SK-N-SH (cell line): ENCODE measurements around the gene ZNF622. TPM values are rescaled to one million over a fixed set of nuclear protein-coding genes. Genes with fewer than 3 reads are reported as not detected.

Source experiments
- CTCF ChIA-PET: fragments of 300-600, 350-600 bp; formaldehyde crosslinking; extraction: SDS; loops from one replicate; lab custom pipeline; 2021; lab: Yijun Ruan, JAX
- POLR2A ChIA-PET: fragments of 350-600 bp; sonication (Branson Sonifier 250); formaldehyde crosslinking; extraction: SDS; loops from one replicate; lab custom pipeline; 2020; ENCODE audit warnings: antibody characterized with exemption, inconsistent platforms; lab: Yijun Ruan, JAX
- DNase-seq: peaks from one replicate; pipeline ENCODE4 v3.0.0; 2012
- H2AFZ ChIP-seq: fragments of 200-600 bp; sonication (generic); 2 replicates; pipeline ENCODE4 v1.8.1; 2016; ENCODE audit warnings: antibody characterized with exemption, mild to moderate bottlenecking, low read depth
- H3F3A ChIP-seq: fragments of 200-600 bp; sonication (generic); replicated peaks from 2 replicates; pipeline ENCODE3; 2016; ENCODE audit warnings: antibody characterized with exemption, mild to moderate bottlenecking; ENCODE audit not compliant: insufficient read depth
- H3K27ac ChIP-seq, 2 experiments: fragments of 200-500 bp in 1 of 2; fragments of 200-600 bp in 1 of 2; sonication (Bioruptor generic) in 1 of 2; sonication (generic), shearing (Covaris generic) in 1 of 2; 2 replicates each; pipeline versions ENCODE4 v1.5.1 to v1.6.1; 2014 to 2016; ENCODE audit warnings: low read depth in 2 of 2, inconsistent platforms in 1 of 2, low read length in 1 of 2, mild to moderate bottlenecking in 1 of 2, mixed read lengths in 1 of 2
- H3K27me3 ChIP-seq: fragments of 200-600 bp; sonication (generic), shearing (Covaris generic); 2 replicates; pipeline ENCODE4 v1.6.1; 2016; ENCODE audit warnings: mixed run types; ENCODE audit not compliant: insufficient read depth
- H3K36me3 ChIP-seq, 2 experiments: fragments of 200-500 bp in 1 of 2; fragments of 200-600 bp in 1 of 2; sonication (Bioruptor generic) in 1 of 2; sonication (generic) in 1 of 2; replicated peaks in 1 of 2; 2 replicates each; pipeline versions ENCODE3 to v1.5.1; 2014 to 2016; ENCODE audit warnings: low read length in 1 of 2, mild to moderate bottlenecking in 1 of 2; ENCODE audit not compliant: insufficient read depth in 2 of 2, control insufficient read depth in 1 of 2
- H3K4me1 ChIP-seq, 2 experiments: fragments of 200-500 bp in 1 of 2; fragments of 200-600 bp in 1 of 2; sonication (Bioruptor generic) in 1 of 2; sonication (generic), shearing (Covaris generic) in 1 of 2; 2 replicates each; pipeline versions ENCODE4 v1.5.1 to v1.6.1; 2014 to 2016; ENCODE audit warnings: low read depth in 1 of 2, low read length in 1 of 2, mixed run types in 1 of 2; ENCODE audit not compliant: insufficient read depth in 2 of 2, control insufficient read depth in 1 of 2
- H3K4me2 ChIP-seq: fragments of 200-600 bp; sonication (generic), shearing (Covaris generic); 2 replicates; pipeline ENCODE4 v1.6.1; 2017; ENCODE audit warnings: mixed run types
- H3K4me3 ChIP-seq, 2 experiments: fragments of 200-500 bp in 1 of 2; fragments of 200-600 bp in 1 of 2; sonication (Bioruptor generic) in 1 of 2; sonication (generic), shearing (Covaris generic) in 1 of 2; 2 replicates each; pipeline versions ENCODE4 v1.5.1 to v1.8.1; 2014 to 2016; ENCODE audit warnings: low read depth in 2 of 2, inconsistent platforms in 1 of 2, low read length in 1 of 2, mild to moderate bottlenecking in 1 of 2, mixed read lengths in 1 of 2, moderate library complexity in 1 of 2
- H3K79me2 ChIP-seq: fragments of 200-600 bp; sonication (generic); 2 replicates; pipeline ENCODE4 v1.8.1; 2017; ENCODE audit warnings: mild to moderate bottlenecking; ENCODE audit not compliant: insufficient read depth
- H3K9ac ChIP-seq: fragments of 200-600 bp; sonication (generic); 2 replicates; pipeline ENCODE4 v1.6.1; 2017; ENCODE audit warnings: mixed run types
- H3K9me2 ChIP-seq: fragments of 200-600 bp; sonication (generic); 2 replicates; pipeline ENCODE4 v1.6.1; 2017; ENCODE audit warnings: mixed run types
- H3K9me3 ChIP-seq: fragments of 200-600 bp; sonication (generic); 2 replicates; pipeline ENCODE4 v1.6.1; 2017; ENCODE audit warnings: mixed run types, mild to moderate bottlenecking, moderate library complexity
- H4K20me1 ChIP-seq: fragments of 200-600 bp; sonication (generic); 2 replicates; pipeline ENCODE4 v1.6.1; 2017; ENCODE audit warnings: mild to moderate bottlenecking, mixed run types; ENCODE audit not compliant: insufficient read depth
- CHD2 ChIP-seq: fragments of 150-350 bp; IDR thresholded peaks from 2 replicates; pipeline ENCODE4 v1.6.1; 2018; ENCODE audit warnings: low read length; ENCODE audit not compliant: partially characterized antibody
- FOXM1 ChIP-seq: IDR thresholded peaks from 2 replicates; pipeline ENCODE4 v1.4.0; 2012; ENCODE audit warnings: low read depth, mild to moderate bottlenecking
- GABPA ChIP-seq: IDR thresholded peaks from 2 replicates; pipeline ENCODE4 v1.4.0; 2012; ENCODE audit warnings: low read depth, mild to moderate bottlenecking
- GATA2 ChIP-seq: sonication (generic); formaldehyde crosslinking; IDR thresholded peaks from 2 replicates; pipeline ENCODE4 v1.5.0; 2020; ENCODE audit warnings: mild to moderate bottlenecking, missing genetic modification reagents
- JUND ChIP-seq: IDR thresholded peaks from 2 replicates; pipeline ENCODE4 v1.4.0; 2012
- MXI1 ChIP-seq: IDR thresholded peaks from 2 replicates; pipeline ENCODE4 v1.6.1; 2012; ENCODE audit warnings: mild to moderate bottlenecking, low read depth, low read length, improper control_type of control experiment
- RAD21 ChIP-seq: IDR thresholded peaks from 2 replicates; pipeline ENCODE4 v1.6.1; 2012; ENCODE audit warnings: mild to moderate bottlenecking, low read length
- RCOR1 ChIP-seq: fragments of 150-350 bp; IDR thresholded peaks from 2 replicates; pipeline ENCODE4 v1.6.1; 2017; ENCODE audit warnings: antibody characterized with exemption, low read length
- RFX5 ChIP-seq: IDR thresholded peaks from 2 replicates; pipeline ENCODE4 v1.6.1; 2012; ENCODE audit warnings: mild to moderate bottlenecking, improper control_type of control experiment, low read length
- SMC3 ChIP-seq: IDR thresholded peaks from 2 replicates; pipeline ENCODE4 v1.6.1; 2012; ENCODE audit warnings: low read depth, low read length, improper control_type of control experiment
- TAF1 ChIP-seq: IDR thresholded peaks from 2 replicates; pipeline ENCODE4 v1.6.1; 2012; ENCODE audit warnings: low read depth, mild to moderate bottlenecking, low read length, moderate library complexity, borderline replicate concordance
- TEAD4 ChIP-seq: IDR thresholded peaks from 2 replicates; pipeline ENCODE4 v1.4.0; 2012; ENCODE audit warnings: mild to moderate bottlenecking, borderline replicate concordance; ENCODE audit not compliant: insufficient read depth
- WGBS: methylation state at CpG from one replicate; pipeline ENCODE4 v1.1.6; 2017; ENCODE audit warnings: low lambda C conversion rate; 5-methylcytosine and 5-hydroxymethylcytosine counted together
- polyA plus RNA-seq, 3 experiments: library from polyadenylated mRNA; depleted of rRNA; stranded (reverse); fragments of >200 nt; gene quantifications; 2 replicates each; pipeline ENCODE4 v1.2.3, GENCODE V29; 2012
- TF ChIP-seq, protein P1 (sequence below): IDR thresholded peaks from 2 replicates; pipeline ENCODE4; 2012
- TF ChIP-seq, protein P2 (sequence below): fragments of 150-350 bp; IDR thresholded peaks from 2 replicates; pipeline ENCODE4 v1.6.1; 2017; ENCODE audit warnings: antibody characterized with exemption, low read length, low read depth, borderline replicate concordance
- TF ChIP-seq, protein P3 (sequence below): IDR thresholded peaks from 2 replicates; pipeline ENCODE4 v1.6.1; 2012; ENCODE audit warnings: mild to moderate bottlenecking, low read depth, low read length, moderate library complexity
- TF ChIP-seq, protein P4 (sequence below): IDR thresholded peaks from 2 replicates; pipeline ENCODE4 v1.4.0; 2012; ENCODE audit warnings: low read depth, borderline replicate concordance
- TF ChIP-seq, protein P5 (sequence below): IDR thresholded peaks from 2 replicates; pipeline ENCODE4 v1.4.0; 2012; ENCODE audit warnings: low read depth
- TF ChIP-seq, protein P6 (sequence below): IDR thresholded peaks from 2 replicates; pipeline ENCODE4 v1.4.0; 2012; ENCODE audit warnings: low read depth, borderline replicate concordance

Gene ZNF622
- polyA plus RNA-seq, 1 of the 3 experiments (the other 2 are of a cell fraction): 20.0 TPM

DNA sequence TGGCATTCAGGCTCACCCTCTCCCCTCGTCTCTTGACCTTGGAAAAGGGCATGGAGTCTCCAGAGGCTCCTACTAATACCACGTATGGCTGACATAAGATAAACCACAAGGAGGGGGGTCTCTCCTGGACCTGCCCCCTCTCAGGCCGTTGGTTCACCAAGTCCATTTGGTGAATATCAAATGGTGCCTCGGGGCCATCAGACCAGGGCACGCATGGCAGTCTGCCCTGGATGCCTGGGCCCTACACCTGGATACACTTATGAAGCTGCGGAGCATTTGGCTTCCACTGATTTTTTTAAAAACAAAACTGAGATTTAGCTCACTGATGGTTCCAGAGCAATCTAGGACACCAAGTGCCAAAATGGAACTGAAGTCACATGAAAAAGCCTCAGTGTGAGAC lies 40.3 kb upstream of the ZNF622 start:
- Histone ChIP-seq H3K27me3 (no peaks in the 10 kb centered on the region), H3K4me2 (no peak overlapping the region), H3F3A (no peaks in the 10 kb centered on the region), H3K27ac (no peak overlapping the region), H3K9me3 (no peaks in the 10 kb centered on the region), H3K36me3 (no peaks in the 10 kb centered on the region), H3K79me2 (no peaks in the 10 kb centered on the region), H3K4me3 (no peak overlapping the region), H4K20me1 (no peaks in the 10 kb centered on the region), H3K9ac (no peak overlapping the region), H3K9me2 (no peaks in the 10 kb centered on the region), H3K4me1 (peaks cover 0 to 2% of the 10 kb centered on the region in 2 experiments; a peak in 1 of 4 replicates), H2AFZ (no peak overlapping the region)
- POLR2A ChIA-PET: no interaction called here
- no peak for TF ChIP-seq FOXM1
- no peak for DNase-seq
- CTCF ChIA-PET: interaction anchor here (2.2 kb wide), 1 partner anchor 160 kb away, joined by 10 read pairs; no protein-coding TSS in a partner anchor
- WGBS: 60% methylated on average over 6 of the region's 6 CpGs

DNA sequence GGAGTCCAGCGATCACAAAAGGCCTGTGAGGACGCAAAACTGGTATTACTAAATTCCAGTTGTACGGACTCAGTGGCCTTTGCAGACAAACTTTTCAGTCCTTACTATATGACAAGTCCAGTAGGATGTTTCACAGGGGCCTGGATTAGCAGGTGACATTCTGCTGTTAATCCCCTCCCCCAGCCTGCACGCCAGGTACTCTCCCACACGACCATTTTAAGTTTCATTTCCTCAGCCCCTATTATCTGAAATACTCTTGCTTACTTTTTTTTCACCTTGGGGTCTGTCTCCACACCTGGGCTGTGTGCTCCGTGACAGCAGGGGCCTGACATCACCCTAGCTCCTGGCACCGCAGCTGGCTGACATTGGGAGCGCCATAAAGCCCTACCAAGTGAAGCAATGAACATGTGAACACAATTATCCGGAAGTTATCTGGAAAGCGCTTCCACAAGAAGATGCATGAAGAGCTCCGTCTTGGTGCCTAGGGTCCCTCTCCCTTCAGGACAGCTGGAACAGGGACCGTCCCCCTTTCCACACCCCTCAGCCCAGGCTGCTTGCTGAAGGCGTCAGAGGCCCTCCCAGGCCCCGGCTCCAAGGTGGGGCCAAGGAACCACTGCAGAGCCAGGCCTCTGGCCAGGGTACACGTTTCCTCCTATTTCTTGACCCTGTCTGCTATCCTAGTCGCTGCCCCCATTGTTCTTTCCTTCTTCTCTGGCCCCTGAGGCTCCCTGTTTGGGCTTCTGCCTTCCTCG lies 39.7 kb upstream of the ZNF622 start:
- H3K4me3 ChIP-seq: no peak overlapping the region
- WGBS: 71% methylated on average over 17 of the region's 17 CpGs
- H3K27ac ChIP-seq: no peak overlapping the region
- H3F3A ChIP-seq: no peaks in the 10 kb centered on the region
- ChIA-PET CTCF (interaction anchor here (0.6 to 2.2 kb wide), 2 partner anchors 161 to 1964 kb away, joined by 3 to 10 read pairs; no protein-coding TSS in a partner anchor), POLR2A (no interaction called here)
- H3K9me3 ChIP-seq: no peaks in the 10 kb centered on the region
- H2AFZ ChIP-seq: no peak overlapping the region
- DNase-seq: no peak
- H3K27me3 ChIP-seq: no peaks in the 10 kb centered on the region
- H3K79me2 ChIP-seq: no peaks in the 10 kb centered on the region
- no peaks in the 10 kb centered on the region for H3K36me3 ChIP-seq
- H3K9ac ChIP-seq: no peak overlapping the region
- no peaks in the 10 kb centered on the region for H4K20me1 ChIP-seq
- H3K4me2 ChIP-seq: no peak overlapping the region
- H3K9me2 ChIP-seq: no peaks in the 10 kb centered on the region
- peaks cover 0 to 2% of the 10 kb centered on the region in 2 experiments; a peak in 1 of 4 replicates for H3K4me1 ChIP-seq
- TF ChIP-seq RCOR1: no peak
- TF ChIP-seq JUND: no peak
- TF ChIP-seq, protein P1, sequence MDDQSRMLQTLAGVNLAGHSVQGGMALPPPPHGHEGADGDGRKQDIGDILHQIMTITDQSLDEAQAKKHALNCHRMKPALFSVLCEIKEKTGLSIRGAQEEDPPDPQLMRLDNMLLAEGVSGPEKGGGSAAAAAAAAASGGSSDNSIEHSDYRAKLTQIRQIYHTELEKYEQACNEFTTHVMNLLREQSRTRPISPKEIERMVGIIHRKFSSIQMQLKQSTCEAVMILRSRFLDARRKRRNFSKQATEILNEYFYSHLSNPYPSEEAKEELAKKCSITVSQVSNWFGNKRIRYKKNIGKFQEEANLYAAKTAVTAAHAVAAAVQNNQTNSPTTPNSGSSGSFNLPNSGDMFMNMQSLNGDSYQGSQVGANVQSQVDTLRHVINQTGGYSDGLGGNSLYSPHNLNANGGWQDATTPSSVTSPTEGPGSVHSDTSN: no peak
- TF ChIP-seq, protein P2, sequence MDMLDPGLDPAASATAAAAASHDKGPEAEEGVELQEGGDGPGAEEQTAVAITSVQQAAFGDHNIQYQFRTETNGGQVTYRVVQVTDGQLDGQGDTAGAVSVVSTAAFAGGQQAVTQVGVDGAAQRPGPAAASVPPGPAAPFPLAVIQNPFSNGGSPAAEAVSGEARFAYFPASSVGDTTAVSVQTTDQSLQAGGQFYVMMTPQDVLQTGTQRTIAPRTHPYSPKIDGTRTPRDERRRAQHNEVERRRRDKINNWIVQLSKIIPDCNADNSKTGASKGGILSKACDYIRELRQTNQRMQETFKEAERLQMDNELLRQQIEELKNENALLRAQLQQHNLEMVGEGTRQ: no peak
- TF ChIP-seq, protein P3, sequence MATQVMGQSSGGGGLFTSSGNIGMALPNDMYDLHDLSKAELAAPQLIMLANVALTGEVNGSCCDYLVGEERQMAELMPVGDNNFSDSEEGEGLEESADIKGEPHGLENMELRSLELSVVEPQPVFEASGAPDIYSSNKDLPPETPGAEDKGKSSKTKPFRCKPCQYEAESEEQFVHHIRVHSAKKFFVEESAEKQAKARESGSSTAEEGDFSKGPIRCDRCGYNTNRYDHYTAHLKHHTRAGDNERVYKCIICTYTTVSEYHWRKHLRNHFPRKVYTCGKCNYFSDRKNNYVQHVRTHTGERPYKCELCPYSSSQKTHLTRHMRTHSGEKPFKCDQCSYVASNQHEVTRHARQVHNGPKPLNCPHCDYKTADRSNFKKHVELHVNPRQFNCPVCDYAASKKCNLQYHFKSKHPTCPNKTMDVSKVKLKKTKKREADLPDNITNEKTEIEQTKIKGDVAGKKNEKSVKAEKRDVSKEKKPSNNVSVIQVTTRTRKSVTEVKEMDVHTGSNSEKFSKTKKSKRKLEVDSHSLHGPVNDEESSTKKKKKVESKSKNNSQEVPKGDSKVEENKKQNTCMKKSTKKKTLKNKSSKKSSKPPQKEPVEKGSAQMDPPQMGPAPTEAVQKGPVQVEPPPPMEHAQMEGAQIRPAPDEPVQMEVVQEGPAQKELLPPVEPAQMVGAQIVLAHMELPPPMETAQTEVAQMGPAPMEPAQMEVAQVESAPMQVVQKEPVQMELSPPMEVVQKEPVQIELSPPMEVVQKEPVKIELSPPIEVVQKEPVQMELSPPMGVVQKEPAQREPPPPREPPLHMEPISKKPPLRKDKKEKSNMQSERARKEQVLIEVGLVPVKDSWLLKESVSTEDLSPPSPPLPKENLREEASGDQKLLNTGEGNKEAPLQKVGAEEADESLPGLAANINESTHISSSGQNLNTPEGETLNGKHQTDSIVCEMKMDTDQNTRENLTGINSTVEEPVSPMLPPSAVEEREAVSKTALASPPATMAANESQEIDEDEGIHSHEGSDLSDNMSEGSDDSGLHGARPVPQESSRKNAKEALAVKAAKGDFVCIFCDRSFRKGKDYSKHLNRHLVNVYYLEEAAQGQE: no peak
- no peak for TF ChIP-seq SMC3
- TF ChIP-seq, protein P4, sequence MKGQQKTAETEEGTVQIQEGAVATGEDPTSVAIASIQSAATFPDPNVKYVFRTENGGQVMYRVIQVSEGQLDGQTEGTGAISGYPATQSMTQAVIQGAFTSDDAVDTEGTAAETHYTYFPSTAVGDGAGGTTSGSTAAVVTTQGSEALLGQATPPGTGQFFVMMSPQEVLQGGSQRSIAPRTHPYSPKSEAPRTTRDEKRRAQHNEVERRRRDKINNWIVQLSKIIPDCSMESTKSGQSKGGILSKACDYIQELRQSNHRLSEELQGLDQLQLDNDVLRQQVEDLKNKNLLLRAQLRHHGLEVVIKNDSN: no peak
- TF ChIP-seq, protein P5, sequence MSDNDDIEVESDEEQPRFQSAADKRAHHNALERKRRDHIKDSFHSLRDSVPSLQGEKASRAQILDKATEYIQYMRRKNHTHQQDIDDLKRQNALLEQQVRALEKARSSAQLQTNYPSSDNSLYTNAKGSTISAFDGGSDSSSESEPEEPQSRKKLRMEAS: no peak
- TF ChIP-seq FOXM1: no peak
- TF ChIP-seq, protein P6, sequence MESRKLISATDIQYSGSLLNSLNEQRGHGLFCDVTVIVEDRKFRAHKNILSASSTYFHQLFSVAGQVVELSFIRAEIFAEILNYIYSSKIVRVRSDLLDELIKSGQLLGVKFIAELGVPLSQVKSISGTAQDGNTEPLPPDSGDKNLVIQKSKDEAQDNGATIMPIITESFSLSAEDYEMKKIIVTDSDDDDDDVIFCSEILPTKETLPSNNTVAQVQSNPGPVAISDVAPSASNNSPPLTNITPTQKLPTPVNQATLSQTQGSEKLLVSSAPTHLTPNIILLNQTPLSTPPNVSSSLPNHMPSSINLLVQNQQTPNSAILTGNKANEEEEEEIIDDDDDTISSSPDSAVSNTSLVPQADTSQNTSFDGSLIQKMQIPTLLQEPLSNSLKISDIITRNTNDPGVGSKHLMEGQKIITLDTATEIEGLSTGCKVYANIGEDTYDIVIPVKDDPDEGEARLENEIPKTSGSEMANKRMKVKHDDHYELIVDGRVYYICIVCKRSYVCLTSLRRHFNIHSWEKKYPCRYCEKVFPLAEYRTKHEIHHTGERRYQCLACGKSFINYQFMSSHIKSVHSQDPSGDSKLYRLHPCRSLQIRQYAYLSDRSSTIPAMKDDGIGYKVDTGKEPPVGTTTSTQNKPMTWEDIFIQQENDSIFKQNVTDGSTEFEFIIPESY: no peak
- no peak for TF ChIP-seq TAF1
- TF ChIP-seq GABPA: no peak
- TF ChIP-seq RAD21: no peak
- TF ChIP-seq GATA2 (CRISPR knock-in tag): no peak
- no peak for TF ChIP-seq TEAD4
- TF ChIP-seq RFX5: no peak
- TF ChIP-seq CHD2: no peak
- no peak for TF ChIP-seq MXI1
